Measurements from ENCODE around the gene CEP295NL. TPM values are rescaled to one million over a fixed set of nuclear protein-coding genes. Genes with fewer than 3 reads are reported as not detected.
"Not testable (repeated sequence)": the region's sequence is repeated elsewhere in the genome, so short reads cannot be mapped to it uniquely, and the experiment has no call there.

The CEP295NL gene
- total RNA-seq, 1 donor from 2014 or later: not detected

GRCh38 chr17:78929908-78930775, 27.1 kb upstream of the CEP295NL start:
- intact Hi-C loops (cut with micrococcal nuclease): no loop called here

GRCh38 chr17:78925662-78926555, 22.9 kb upstream of the CEP295NL start:
- intact Hi-C loops (cut with micrococcal nuclease): no loop called here

GRCh38 chr17:78925234-78925633, 22.2 kb upstream of the CEP295NL start, which contains the start of gene TIMP2:
Gene TIMP2 (minus strand): TSS chr17:78925387. CDS start chr17:78925088, 299 bp downstream.
- intact Hi-C loops (cut with micrococcal nuclease): no loop called here

- intact Hi-C loops (cut with micrococcal nuclease): no loop called here
Observed at GRCh38 chr17:78924481-78925151, 21.6 kb upstream of the CEP295NL start.

- intact Hi-C loops (cut with micrococcal nuclease): no loop called here
Observed at GRCh38 chr17:78923660-78924453, 20.9 kb upstream of the CEP295NL start.

GRCh38 chr17:78922816-78923498, 20.0 kb upstream of the CEP295NL start:
- intact Hi-C loops (cut with micrococcal nuclease): no loop called here

GRCh38 chr17:78921437-78921971, 18.5 kb upstream of the CEP295NL start:
- intact Hi-C loops (cut with micrococcal nuclease): no loop called here

- intact Hi-C loops (cut with micrococcal nuclease): no loop called here
Observed at GRCh38 chr17:78920528-78920927, 17.5 kb upstream of the CEP295NL start.

GRCh38 chr17:78919861-78920450, 17.0 kb upstream of the CEP295NL start:
- intact Hi-C loops (cut with micrococcal nuclease): no loop called here

GRCh38 chr17:78918979-78919378, 16.0 kb upstream of the CEP295NL start:
- intact Hi-C loops (cut with micrococcal nuclease): no loop called here

GRCh38 chr17:78917451-78918275, 14.7 kb upstream of the CEP295NL start:
- intact Hi-C loops (cut with micrococcal nuclease): no loop called here

- intact Hi-C loops (cut with micrococcal nuclease): no loop called here
Observed at GRCh38 chr17:78915872-78916632, 13.1 kb upstream of the CEP295NL start.

- intact Hi-C loops (cut with micrococcal nuclease): no loop called here
Observed at GRCh38 chr17:78913115-78913514, 10.1 kb upstream of the CEP295NL start.

- intact Hi-C loops (cut with micrococcal nuclease): no loop called here
Observed at GRCh38 chr17:78912082-78912481, 9.1 kb upstream of the CEP295NL start.

GRCh38 chr17:78911543-78911942, 8.5 kb upstream of the CEP295NL start:
- intact Hi-C loops (cut with micrococcal nuclease): not testable (repeated sequence)

- intact Hi-C loops (cut with micrococcal nuclease): no loop called here
Observed at GRCh38 chr17:78910497-78911284, 7.7 kb upstream of the CEP295NL start.

- intact Hi-C loops (cut with micrococcal nuclease): no loop called here
Observed at GRCh38 chr17:78908426-78908825, 5.4 kb upstream of the CEP295NL start.
